Stimulated activated CD4-positive, alpha-beta T cell treated with anti-CD3 and anti-CD28 coated beads, TNF-alpha, amount 100 ng/mL, for 1 hour (primary cell): ENCODE results near the gene RADIL.
"Not testable (repeated sequence)": the region's sequence is repeated elsewhere in the genome, so short reads cannot be mapped to it uniquely, and the experiment has no call there.

Experiments
- DNase-seq, 3 donors: peaks; one replicate each; pipeline ENCODE4 v3.0.0-alpha.2; 2020; ENCODE audit warnings: low read depth in 3 of 3, low spot score in 1 of 3

The RADIL gene, protein sequence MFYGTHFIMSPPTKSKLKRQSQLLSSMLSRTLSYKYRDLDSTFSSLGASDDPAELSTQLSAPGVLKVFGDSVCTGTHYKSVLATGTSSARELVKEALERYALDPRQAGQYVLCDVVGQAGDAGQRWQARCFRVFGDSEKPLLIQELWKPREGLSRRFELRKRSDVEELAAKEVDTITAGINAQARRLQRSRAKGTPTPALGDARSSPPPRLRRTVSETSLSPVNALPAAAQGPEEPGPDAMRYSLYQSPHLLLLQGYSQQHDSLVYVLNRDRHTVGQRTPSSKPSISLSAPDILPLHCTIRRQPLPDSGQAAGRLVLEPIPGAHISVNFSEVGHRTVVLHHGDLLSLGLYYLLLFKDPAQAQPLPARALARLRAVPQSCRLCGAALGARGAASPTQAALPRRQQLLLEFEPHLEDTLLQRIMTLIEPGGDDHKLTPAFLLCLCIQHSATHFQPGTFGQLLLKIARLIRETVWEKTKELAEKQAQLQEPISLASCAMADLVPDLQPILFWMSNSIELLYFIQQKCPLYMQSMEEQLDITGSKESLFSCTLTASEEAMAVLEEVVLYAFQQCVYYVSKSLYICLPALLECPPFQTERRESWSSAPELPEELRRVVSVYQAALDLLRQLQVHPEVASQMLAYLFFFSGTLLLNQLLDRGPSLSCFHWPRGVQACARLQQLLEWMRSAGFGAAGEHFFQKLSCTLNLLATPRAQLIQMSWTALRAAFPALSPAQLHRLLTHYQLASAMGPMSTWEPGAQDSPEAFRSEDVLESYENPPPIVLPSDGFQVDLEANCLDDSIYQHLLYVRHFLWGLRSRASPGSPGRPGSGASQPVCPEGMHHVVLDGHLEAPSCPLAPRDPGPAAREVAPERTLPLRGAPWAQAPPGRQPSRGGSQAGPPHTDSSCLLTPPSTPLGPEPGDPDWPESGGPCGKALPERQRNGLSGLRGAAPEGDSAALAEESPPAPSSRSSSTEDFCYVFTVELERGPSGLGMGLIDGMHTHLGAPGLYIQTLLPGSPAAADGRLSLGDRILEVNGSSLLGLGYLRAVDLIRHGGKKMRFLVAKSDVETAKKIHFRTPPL

DNA sequence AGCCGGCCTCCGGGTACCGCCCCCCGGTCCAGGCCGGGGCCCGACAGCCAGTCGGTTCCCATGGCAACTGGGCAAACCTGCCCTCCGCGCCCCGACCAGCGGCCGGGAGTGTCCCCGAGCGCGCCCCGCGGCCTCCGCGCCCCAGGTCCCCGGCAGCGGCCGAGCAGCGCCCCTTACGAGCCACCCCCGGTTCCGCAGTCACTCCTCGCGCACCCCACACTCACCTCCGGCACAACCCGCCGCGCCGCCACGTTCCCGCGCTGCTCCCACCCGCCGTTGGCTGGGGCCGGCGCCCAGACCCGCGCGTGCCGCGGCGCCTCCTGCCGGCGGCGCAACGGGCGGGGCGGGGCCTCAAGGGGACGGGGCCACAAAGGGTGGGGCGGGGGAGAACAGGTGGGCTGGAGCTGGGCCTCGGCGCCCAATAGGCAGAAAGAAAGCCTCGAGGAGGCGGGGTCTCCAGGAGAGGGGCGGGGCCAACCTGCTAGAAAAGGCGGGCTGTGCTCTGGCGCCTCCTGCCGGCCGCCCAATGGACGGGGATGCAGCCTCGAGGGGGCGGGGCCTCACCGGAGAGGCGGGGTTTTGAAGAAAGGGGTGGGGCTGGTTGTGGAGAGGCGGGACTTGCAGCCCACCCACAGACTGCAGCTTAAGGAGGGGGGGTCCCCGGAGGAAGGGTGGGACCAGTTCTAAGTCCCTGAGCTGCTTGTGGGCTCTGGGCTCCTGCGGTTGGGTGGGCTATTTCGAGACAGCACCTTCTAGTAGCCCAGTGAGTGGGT is at the start of gene RADIL:
Gene RADIL (minus strand): TSS at position 345 of the 773 bp plus-strand sequence. CDS start 5,577 bp downstream, outside the sequence.
- DNase-seq: peak; percentile 35 to 85 (median 54)

DNA sequence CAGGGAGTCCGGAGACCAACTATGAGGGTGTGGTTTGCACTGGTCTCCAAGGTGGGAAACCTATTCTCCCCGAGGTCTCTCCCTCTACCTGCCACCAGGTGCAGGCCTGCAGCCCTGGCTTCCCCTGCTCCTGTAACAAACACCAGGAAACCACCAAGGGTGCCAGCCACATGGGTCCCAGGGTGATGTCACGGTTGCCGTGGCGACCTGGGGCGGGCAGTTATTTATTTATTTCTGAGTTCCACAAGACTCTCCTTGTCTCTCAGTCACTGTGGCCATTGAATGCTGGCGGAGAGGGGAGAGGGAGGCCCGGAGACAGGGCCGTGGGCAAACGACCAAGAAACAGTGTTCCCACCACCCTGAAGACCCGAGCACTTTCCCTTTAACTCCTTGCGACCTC is 48.4 kb upstream of the RADIL start:
- DNase-seq: no peak

DNA sequence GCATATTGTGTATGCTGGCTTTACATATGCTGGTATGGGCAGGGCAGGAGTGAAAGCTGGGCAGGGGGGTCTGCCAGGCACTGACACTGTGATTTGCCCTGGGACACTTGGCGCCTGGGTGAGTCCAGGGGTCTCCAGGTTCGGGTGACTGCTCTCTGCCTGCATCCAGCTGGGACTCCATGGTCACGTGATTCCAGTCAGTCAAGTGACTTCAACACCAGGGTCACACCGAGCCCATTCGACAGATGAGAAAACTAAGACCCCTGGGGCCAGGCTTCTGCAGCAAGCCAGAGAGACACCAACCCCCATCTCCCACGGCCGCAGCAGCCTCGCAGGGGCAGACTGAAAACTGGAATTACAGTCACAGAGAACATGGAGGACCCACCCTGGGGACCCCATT is 45.5 kb upstream of the RADIL start:
- DNase-seq: no peak

DNA sequence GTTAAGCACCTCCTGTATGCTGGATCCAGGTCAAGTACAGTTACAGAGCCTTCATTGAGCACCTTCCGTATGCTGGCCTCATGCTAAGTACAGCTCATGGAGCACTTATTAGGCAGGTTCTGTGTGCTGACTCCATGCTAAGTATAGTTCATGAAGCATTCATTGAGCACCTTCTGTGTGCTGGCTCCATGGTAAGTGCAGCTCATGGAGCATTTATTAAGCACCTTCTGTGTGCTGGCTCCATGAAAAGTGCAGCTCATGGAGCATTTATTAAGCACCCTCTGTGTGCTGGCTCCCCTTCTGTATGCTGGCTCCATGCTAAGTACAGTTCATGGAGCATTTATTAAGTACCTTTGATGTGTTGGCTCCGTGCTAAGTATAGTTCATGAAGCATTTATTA is 44.9 kb upstream of the RADIL start:
- DNase-seq: no peak

DNA sequence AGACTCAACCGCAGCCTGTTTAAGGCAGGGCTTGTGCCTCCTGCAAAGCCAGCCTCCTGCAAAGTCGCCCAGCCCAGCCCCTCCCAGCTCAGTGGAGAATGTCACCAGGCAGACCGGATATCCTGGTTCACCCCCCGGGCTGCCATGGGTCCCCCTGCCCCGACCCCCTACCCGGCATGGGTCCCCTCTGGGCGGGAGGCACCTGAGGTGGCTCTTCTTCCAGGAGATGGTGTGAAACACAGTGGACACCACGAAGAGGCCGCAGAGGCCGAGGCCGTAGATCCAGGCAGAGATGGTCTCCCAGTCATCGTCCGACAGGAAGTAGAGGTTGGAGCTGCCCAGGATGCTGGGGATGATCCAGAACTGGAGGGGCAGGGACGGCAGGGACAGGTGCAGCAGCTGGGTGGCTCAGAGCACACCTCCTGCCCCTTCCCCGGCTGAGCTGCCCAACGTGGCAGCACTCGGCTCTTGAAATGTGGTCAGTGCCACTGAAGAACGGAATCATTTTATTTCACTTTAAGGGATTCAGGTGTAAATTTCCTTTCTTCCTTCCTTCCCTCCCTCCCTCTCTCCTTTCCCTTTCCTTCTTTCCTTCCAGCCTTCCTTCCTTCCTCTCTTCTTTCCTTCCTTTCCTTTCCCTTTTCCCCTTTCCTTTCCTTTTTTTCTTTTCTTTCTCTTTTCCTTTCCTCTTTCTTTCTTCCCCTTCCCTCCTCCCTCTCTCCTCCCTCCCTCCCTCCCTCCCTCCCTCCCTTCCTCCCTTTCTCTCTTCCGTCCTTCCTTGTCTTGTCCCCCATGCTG is 36.7 kb upstream of the RADIL start:
- DNase-seq: no peak

DNA sequence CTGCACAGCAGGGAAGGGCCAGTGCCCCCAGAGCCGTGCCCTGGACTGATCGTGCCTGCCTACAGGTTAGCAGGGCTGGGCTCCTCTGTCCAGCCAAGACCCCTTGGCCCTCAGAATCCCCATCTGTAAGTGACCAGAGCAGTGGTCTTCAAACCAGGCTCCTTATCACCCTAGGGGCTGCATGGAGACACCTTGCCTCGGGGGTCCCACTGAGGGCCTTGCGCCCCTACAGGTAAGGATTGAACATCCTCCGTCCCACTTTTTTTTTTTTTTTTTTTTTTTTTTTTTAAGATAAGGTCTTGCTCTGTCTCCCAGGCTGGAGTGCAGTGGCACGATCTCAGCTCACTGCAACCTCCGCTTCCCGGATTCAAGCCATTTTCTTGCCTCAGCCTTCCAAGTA is 32.6 kb upstream of the RADIL start:
- no peak for DNase-seq

DNA sequence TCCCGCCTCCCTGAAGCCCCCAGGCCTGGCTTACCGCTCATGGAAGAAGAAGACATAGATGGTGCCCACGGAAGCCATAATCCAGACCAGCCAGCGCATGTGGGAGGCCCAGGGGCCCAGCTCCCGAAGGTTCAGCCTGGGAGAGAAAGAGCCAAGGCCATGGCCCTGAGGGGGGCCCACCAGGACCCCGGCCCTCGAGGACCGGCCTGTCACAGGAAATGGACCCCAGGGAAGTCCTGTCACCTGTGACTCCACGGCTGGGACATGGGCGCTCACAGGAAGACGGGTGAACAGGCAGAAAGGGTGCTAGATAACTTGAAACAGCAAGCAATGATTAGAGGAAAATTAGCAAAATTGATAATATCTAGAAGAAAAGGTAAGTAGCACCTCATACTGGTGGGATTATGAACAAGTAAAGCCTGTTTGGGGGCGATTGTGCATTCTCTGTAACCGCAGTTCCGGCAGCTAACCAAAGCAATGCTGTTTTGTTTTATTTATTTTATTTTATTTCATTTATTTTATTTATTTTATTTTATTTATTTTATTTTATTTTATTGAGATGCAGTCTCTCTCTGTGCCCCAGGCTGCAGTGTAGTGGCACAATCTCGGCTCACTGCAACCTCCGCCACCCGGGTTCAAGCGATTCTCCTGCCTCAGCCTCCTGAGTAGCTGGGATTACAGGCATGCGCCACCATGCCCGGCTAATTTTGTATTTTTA is 27.8 kb upstream of the RADIL start:
- DNase-seq: no peak

DNA sequence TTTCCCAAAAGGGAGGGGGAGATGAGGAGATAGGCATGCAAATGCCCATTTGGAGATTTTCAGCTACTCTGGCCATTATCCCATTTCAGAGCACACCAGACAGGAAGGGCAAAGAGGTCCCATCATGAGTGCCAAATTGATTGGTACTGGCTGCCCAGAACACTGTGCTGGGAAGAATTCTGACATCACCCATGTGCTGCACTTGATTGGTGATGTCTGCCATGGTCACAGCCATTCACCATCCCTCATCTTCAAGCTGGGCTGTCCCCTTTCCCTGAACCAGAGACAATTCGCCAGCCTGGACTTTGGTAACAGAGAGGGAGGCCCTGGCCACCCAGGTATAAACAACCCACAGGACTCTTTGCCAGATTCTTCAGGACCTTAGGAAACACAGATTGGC is 23.2 kb upstream of the RADIL start:
- no peak for DNase-seq

DNA sequence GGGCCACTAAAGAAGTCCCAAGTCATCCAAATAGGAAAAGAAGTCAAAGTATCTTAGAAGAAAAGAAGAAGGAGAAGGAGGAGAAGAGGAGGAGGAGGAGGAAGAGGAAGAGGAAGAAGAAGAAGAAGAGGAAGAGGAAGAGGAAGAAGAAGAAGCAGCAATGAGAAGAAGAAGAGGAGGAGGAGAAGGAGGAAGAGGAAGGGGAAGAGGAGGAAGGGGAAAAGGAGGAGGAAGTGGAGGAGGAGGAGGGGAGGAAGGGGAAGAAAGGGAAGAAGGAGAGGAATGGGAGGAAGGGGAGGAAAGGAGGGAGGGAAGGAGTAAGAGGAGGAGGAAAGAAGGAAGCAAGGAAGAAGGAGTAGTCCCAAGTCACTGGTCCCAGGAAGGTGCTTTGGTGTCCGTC is 21.7 kb upstream of the RADIL start:
- DNase-seq: no peak

DNA sequence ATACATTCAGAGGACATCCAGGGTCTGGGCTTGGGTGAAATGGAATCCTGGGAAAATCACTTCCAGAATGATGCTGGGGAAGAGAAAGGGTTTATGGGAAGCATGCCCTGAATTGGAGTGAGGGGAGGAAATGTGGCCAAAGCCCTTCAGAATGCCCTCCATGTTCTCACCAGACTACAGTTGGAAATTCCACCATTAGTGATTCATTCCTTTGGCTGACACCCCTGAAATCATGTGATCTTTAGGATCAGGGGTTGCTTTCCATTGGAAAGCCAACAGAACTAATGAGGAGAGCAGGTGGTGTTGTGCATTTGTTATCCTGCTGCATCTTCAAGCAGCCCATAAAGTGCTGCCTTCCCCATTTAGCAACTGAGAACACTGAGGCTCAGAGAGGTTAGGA is 20.8 kb upstream of the RADIL start:
- DNase-seq: no peak

DNA sequence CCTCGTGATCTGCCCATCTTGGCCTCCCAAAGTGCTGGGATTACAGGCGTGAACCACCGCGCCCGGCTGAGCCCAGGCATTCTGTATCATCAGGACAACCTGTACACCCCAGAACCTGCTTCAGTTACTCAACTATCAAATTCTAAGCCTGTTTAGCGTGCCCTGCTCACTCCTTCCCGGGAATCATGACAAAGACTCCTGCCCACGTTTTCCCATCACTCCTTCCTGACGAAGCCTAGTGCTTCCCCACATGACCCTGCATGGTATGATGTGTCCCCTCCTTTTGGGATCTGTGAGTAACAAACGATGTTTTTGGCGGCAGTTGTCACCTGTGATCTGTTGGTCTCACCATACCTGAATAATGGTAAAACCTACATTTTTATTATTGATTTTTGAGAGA is 12.2 kb upstream of the RADIL start:
- no peak for DNase-seq

DNA sequence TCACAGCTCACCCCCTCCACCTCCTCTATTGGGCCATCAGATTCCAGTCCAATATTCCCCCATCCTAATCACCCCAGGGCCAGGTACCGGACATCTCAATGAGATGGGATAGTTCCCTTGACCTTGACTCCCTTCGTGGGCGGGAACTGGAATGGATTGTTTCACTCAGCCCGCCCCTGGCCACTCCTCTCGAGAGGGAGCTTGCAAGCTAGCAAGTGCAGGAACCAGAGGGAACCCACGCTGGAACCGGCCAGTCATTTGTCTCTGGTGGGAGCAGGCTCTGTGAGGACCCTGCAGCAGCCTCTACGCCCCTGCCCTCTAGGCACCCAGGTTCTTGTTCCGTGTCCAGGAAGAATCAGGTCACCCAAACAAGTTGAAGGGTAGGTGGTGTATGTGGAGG is 11.0 kb upstream of the RADIL start:
- DNase-seq: no peak

DNA sequence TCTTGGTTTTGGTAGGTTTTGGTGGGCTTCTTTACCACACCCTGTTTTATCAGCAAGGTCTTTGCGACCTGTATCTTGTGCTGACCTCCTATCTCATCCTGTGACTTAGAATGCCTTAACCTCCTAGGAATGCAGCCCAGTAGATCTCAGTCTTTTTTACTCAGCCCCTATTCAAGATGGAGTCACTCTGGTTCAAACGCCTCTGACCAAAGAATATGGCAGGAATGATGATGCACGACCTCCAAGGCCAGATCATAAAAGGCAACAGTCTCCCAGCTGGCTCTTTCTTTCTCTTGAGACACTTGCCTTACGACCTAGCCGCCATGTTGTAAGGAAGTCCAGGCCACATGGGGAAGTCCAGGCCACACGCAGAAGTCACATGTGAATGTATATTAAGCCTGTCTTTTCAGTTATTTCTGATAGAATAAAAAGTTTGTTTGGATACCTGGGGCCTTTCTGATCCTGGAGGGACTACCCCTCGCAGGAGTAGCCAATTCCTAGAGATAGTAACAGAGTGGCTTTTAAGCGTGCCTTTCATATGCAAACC is 10.5 kb upstream of the RADIL start:
- DNase-seq: no peak

DNA sequence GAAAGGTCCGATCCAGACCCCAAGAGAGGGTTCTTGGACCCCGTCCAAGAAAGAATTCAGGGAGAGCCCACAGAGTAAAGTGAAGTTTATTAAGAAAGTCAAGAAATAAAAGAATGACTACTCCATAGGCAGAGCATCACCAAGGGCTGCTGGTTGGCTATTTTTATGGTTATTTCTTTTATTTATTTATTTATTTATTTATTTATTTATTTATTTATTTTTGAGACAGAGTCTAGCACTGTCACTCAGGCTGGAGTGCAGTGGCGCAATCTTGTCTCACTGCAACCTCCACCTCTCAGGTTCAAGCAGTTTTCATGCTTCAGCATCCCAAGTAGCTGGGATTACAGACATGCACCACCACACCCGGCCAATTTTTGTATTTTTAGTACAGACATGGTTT is 9.7 kb upstream of the RADIL start:
- not testable (repeated sequence) for DNase-seq

DNA sequence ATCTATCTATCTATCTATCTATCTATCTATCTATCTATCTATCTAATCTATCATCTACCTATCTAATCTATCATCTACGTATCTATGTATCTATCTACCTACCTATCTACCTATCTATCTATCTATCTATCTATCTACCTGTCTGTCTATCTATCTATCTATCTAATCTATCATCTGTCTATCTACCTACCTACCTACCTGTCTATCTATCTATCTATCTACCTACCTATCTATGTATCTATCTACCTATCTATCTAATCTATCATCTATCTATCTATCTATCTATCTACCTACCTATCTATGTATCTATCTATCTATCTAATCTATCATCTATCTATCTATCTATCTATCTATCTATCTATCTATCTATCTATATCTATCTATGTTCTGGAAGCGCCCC is 8.0 kb upstream of the RADIL start:
- not testable (repeated sequence) for DNase-seq

DNA sequence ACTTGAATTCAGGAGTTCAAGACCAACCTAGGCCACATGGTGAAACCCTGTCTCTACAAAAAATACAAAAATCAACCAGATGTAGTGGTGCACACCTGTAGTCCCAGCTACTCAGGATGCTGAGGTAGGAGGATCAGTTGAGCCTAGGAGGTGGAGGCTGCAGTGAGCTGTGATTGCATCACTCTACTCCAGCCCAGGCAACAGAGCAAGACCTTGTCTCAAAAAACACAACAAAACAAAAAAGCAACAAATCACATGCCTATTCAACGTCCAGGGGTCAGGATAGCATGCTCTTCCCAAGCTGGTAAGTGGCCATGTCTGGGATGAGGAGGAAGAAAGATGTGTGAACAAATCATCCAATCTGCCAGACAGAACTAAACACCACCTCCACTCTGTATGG is 6.2 kb upstream of the RADIL start:
- no peak for DNase-seq

DNA sequence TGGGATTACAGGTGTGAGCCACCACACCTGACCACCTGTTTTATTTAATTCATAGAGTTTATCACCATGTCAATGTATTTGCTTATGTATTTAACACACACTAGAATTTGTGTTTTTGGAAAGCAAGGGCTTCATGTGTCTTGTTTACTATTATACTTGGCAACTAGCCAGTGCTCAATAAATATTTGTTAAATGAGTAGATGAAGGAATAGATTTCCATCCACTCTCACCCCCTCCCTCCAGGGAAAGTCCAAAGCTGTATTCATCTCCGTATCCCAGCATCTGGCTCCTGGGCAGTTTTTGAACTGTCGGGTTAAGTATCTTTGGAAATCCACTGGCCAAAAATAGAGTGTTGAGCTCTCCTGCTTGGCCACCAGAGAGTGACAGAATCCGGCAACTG is 4.6 kb upstream of the RADIL start:
- DNase-seq: no peak

DNA sequence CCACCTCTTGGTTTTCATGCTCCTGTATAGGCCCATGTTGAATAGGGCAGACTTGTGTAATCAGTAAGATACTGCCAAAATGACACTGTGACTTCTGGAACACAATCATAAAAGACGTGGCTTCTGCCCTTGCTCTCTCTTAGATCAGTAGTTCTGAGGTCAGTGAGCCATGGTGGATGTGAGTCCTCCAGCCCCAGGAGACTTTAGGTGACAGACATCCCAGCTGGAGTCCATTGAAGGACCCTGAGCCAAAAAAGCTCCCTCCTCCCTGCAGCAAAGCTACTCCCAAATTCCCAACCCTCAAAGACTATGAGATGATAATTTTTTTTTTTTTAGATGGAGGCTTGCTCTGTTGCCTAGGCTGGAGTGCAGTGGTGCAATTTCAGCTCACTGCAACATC is 3.2 kb upstream of the RADIL start:
- DNase-seq: no peak

DNA sequence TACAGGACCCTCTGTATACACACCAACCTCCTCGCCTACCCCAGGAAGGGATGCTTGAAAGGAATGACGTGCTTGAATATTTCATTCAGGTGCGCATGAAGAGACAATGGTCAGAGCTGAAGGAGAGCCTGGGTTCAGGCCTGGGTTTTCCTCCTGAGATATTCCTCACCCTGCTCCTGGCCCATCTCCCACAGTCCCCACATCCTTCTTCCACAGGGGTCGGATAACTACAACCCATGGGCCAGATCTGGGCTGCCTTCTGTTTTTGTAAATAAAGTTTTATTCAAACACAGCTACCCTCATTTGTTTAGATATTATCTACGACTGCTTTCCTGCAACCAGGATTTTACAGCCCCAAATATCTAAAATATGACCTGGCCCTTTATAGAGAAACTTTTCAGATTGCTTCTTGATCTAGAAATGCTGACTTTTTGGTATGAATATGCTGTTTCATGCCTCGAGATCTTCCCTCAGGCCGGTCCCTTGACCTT is 1.8 kb upstream of the RADIL start:
- DNase-seq: no peak
